AG04450 (cell line): ENCODE data around the gene GPR78. TPM values are rescaled to one million over a fixed set of nuclear protein-coding genes. Genes with fewer than 3 reads are reported as not detected.

ENCODE experiments used
- CTCF ChIA-PET: fragments of 300-600, 350-600 bp; formaldehyde crosslinking; extraction: SDS; loops from one replicate; lab custom pipeline; 2022; ENCODE audit warnings: antibody characterized with exemption, inconsistent platforms; lab: Charles Lee
- POLR2A ChIA-PET: fragments of 350-600 bp; formaldehyde crosslinking; extraction: SDS; loops from one replicate; lab custom pipeline; 2021; ENCODE audit warnings: antibody characterized with exemption, inconsistent platforms; lab: Yijun Ruan, JAX
- DNase-seq: peaks from one replicate; pipeline ENCODE4 v3.0.0-alpha.2; 2011; ENCODE audit warnings: low read depth, low spot score
- H3K27ac ChIP-seq: one replicate; pipeline ENCODE4 v1.5.1; 2012; ENCODE audit warnings: low read depth, low read length, control low read depth
- H3K27me3 ChIP-seq: one replicate; pipeline ENCODE4 v1.6.0; 2012; ENCODE audit warnings: low read length; ENCODE audit not compliant: control insufficient read depth, insufficient read depth
- H3K4me3 ChIP-seq: 2 replicates; pipeline ENCODE4 v1.5.1; 2011; ENCODE audit warnings: mild to moderate bottlenecking, low read depth, low read length, control low read depth
- H3K9me3 ChIP-seq: 2 replicates; pipeline ENCODE4 v1.5.1; 2012; ENCODE audit warnings: low read length; ENCODE audit not compliant: control insufficient read depth, insufficient read depth
- CTCF ChIP-seq: IDR thresholded peaks from 2 replicates; pipeline ENCODE4 v1.5.1; 2011; ENCODE audit warnings: low read depth, low read length, control low read depth, inconsistent platforms
- polyA plus RNA-seq: library from polyadenylated mRNA; depleted of rRNA; stranded (reverse); fragments of >200 nt; gene quantifications from 2 replicates; pipeline ENCODE4 v1.2.3, GENCODE V29; 2011

GPR78 gene
- polyA plus RNA-seq, 1 experiment: 0.07 TPM

- peak overlapping the region; percentile 47 for H3K27ac ChIP-seq
- H3K9me3 ChIP-seq: no peaks in the 10 kb centered on the region
- ChIA-PET POLR2A (no interaction called here), CTCF (interaction anchor here (0.7 kb wide), 1 partner anchor 66 kb away, joined by 3 read pairs; no protein-coding TSS in a partner anchor)
- DNase-seq: no peak
- no peak for TF ChIP-seq CTCF
- peaks cover 3% of the 10 kb centered on the region for H3K27me3 ChIP-seq
- H3K4me3 ChIP-seq: no peak overlapping the region
These were observed 45.6 kb upstream of the GPR78 start for GRCh38 chr4:8534611-8535010.

- ChIA-PET POLR2A (interaction anchor here (1.0 kb wide), 1 partner anchor 64 kb away, joined by 3 read pairs; no protein-coding TSS in a partner anchor), CTCF (interaction anchor here (1.6 kb wide), 1 partner anchor 67 kb away, joined by 4 read pairs; no protein-coding TSS in a partner anchor)
- no peak for DNase-seq
- Histone ChIP-seq H3K27ac (peak overlapping the region; percentile 4), H3K27me3 (peaks cover 3% of the 10 kb centered on the region), H3K4me3 (no peak overlapping the region), H3K9me3 (no peaks in the 10 kb centered on the region; the same call in 1 of the 2 replicates)
- TF ChIP-seq CTCF: no peak
These were observed 43.7 kb upstream of the GPR78 start for GRCh38 chr4:8536467-8536866.

GRCh38 chr4:8537041-8537461 is 43.1 kb upstream of the GPR78 start:
- H3K4me3 ChIP-seq: no peak overlapping the region
- peak; percentile 76 for DNase-seq
- CTCF ChIA-PET: interaction anchor here (1.6 kb wide), 1 partner anchor 68 kb away, joined by 4 read pairs; no protein-coding TSS in a partner anchor
- peaks cover 3% of the 10 kb centered on the region for H3K27me3 ChIP-seq
- no peaks in the 10 kb centered on the region; the same call in 1 of the 2 replicates for H3K9me3 ChIP-seq
- no peak for TF ChIP-seq CTCF
- H3K27ac ChIP-seq: peak overlapping the region; percentile 4
- POLR2A ChIA-PET: interaction anchor here (1.0 kb wide), 1 partner anchor 64 kb away, joined by 3 read pairs; no protein-coding TSS in a partner anchor

- POLR2A ChIA-PET: no interaction called here
- Histone ChIP-seq H3K9me3 (no peaks in the 10 kb centered on the region; the same call in 1 of the 2 replicates), H3K4me3 (no peak overlapping the region), H3K27ac (no peak overlapping the region), H3K27me3 (peaks cover 3% of the 10 kb centered on the region)
- DNase-seq: no peak
- CTCF ChIA-PET: interaction anchor here (1.6 kb wide), 1 partner anchor 69 kb away, joined by 4 read pairs; no protein-coding TSS in a partner anchor
- no peak for TF ChIP-seq CTCF
These were observed 42.0 kb upstream of the GPR78 start for GRCh38 chr4:8538076-8538702.
